ENCODE results near the gene PLSCR4. TPM values are rescaled to one million over a fixed set of nuclear protein-coding genes. Genes with fewer than 3 reads are reported as not detected.
A peak's percentile ranks its signal among the peaks of the same experiment; 100 is the strongest.

PLSCR4 gene
- total and polyA plus RNA-seq, 2 donors (not counting 3 experiments of a cell fraction or from before 2014, with no cell fraction given): 81.5 to 91.7 TPM

DNA sequence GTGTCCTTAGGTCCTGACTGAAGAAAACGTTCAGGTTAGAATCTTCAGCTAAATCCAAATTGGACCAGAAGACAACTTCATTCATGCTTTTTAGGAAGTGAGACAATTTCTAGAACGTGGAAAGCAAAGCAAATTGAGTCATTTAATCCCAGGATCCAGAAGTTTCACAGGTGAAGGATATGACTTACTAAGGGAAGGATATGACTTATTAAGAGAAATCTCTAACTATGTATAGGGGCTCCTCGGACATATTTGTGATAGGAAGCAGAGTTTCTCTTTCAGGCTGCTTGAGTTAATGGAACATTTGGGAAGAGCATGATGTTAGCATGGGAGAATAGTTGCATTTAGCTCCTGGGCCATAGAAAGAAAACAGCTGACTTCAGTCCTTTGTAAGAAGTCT, 73.8 kb downstream of the PLSCR4 start:
- peak; percentile 85 for FAIRE-seq
- no peaks in the 10 kb centered on the region for H4K20me1 ChIP-seq (replicated peaks; ENCODE audit: control insufficient read depth, extremely low read depth, insufficient read depth, low read length)
- H3K36me3 ChIP-seq (ENCODE audit: control insufficient read depth in 2 of 2, extremely low read depth in 1 of 2, insufficient read depth in 2 of 2, low read length in 2 of 2): no peaks in the 10 kb centered on the region
- peak overlapping the region; percentile 99 for H3K27ac ChIP-seq (ENCODE audit: insufficient read depth, low read depth, low read length)
- dilution Hi-C loops (cut with MboI; ENCODE audit: extremely low pct_ligation_motif_present, low sequenced_read_pairs) (no loop called here), intact Hi-C loops (cut with micrococcal nuclease) (loop anchor here (1.0 kb wide), 3 partner anchors 10 to 18 kb away; partner anchors contain the start of gene PLOD2)
- H3K9ac ChIP-seq (replicated peaks; ENCODE audit: extremely low read depth, insufficient read depth, low read length): peak overlapping the region; percentile 74
- BruUV-seq (replicated peaks): no TSS peak
- no peaks in the 10 kb centered on the region for H3K27me3 ChIP-seq (ENCODE audit: control insufficient read depth in 2 of 2, insufficient read depth in 2 of 2, low read length in 2 of 2)
- peak overlapping the region; percentile 59 for H2AFZ ChIP-seq (ENCODE audit: low read depth, low read length)
- ChIA-PET CTCF (interaction anchor here (0.6 to 3.8 kb wide), 13 partner anchors 11 to 400 kb away, joined by 3 to 36 read pairs (median 5); partner anchors contain the start of gene PLOD2), POLR2A (interaction anchor here (1.0 to 4.2 kb wide), 4 partner anchors 11 to 40 kb away, joined by 4 to 42 read pairs (median 8); partner anchors contain the start of gene PLOD2)
- H3K4me1 ChIP-seq (ENCODE audit: control insufficient read depth, extremely low read depth, insufficient read depth, low read length): peaks cover 37% of the 10 kb centered on the region
- H3K4me2 ChIP-seq (ENCODE audit: insufficient read depth, low read length): peak overlapping the region; percentile 71
- no peaks in the 10 kb centered on the region for H3K9me3 ChIP-seq (replicated peaks; ENCODE audit: control insufficient read depth, insufficient read depth, low read length)
- TF ChIP-seq FOS (IDR thresholded peaks at IDR 0.05; ENCODE audit: borderline replicate concordance, insufficient read depth, low read length) (peak; percentile 94), GATA2 (IDR thresholded peaks at IDR 0.05; ENCODE audit: insufficient read depth, insufficient read length, low read depth, low read length) (peak; percentile 56), POLR2AphosphoS5 (IDR thresholded peaks at IDR 0.05; ENCODE audit: insufficient read depth, low read depth, low read length) (peak; percentile 71), POLR2A (IDR thresholded peaks at IDR 0.05; ENCODE audit: low read depth, low read length) (no peak), MYC (IDR thresholded peaks at IDR 0.05; ENCODE audit: low read depth, low read length) (no peak), JUN (IDR thresholded peaks at IDR 0.05; ENCODE audit: borderline replicate concordance, insufficient read depth, insufficient read length, low read depth) (peak; percentile 89), EZH2 (IDR thresholded peaks at IDR 0.05; ENCODE audit: borderline replicate concordance, low read depth, low read length, severe bottlenecking) (no peak)
- TF ChIP-seq, protein P1, sequence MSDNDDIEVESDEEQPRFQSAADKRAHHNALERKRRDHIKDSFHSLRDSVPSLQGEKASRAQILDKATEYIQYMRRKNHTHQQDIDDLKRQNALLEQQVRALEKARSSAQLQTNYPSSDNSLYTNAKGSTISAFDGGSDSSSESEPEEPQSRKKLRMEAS (IDR thresholded peaks at IDR 0.05; ENCODE audit: insufficient read depth, insufficient read length): no peak
- TF ChIP-seq, protein P2, sequence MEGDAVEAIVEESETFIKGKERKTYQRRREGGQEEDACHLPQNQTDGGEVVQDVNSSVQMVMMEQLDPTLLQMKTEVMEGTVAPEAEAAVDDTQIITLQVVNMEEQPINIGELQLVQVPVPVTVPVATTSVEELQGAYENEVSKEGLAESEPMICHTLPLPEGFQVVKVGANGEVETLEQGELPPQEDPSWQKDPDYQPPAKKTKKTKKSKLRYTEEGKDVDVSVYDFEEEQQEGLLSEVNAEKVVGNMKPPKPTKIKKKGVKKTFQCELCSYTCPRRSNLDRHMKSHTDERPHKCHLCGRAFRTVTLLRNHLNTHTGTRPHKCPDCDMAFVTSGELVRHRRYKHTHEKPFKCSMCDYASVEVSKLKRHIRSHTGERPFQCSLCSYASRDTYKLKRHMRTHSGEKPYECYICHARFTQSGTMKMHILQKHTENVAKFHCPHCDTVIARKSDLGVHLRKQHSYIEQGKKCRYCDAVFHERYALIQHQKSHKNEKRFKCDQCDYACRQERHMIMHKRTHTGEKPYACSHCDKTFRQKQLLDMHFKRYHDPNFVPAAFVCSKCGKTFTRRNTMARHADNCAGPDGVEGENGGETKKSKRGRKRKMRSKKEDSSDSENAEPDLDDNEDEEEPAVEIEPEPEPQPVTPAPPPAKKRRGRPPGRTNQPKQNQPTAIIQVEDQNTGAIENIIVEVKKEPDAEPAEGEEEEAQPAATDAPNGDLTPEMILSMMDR (IDR thresholded peaks at IDR 0.05; ENCODE audit: extremely low read depth in 1 of 2, insufficient read depth in 1 of 2, low read depth in 1 of 2, low read length in 2 of 2): no peak
- peak; percentile 88 for DNase-seq (ENCODE audit: low read depth, low spot score)
- H3K9me1 ChIP-seq (replicated peaks; ENCODE audit: control insufficient read depth, extremely low read depth, insufficient read depth, low read length): no peaks in the 10 kb centered on the region
- H3K79me2 ChIP-seq (ENCODE audit: control insufficient read depth, insufficient read depth, low read length): no peaks in the 10 kb centered on the region
- peak overlapping the region in 1 of 3 experiments; percentile 26 for H3K4me3 ChIP-seq (replicated peaks in 1 of 3; ENCODE audit: insufficient read depth in 1 of 3, low read depth in 1 of 3, low read length in 3 of 3)
